ENCODE results near the gene CELF2. TPM values are rescaled to one million over a fixed set of nuclear protein-coding genes. Genes with fewer than 3 reads are reported as not detected.

CELF2 gene
- total and polyA plus RNA-seq, 7 donors, result 6.0 to 83.1 (median 48.9) TPM

DNA sequence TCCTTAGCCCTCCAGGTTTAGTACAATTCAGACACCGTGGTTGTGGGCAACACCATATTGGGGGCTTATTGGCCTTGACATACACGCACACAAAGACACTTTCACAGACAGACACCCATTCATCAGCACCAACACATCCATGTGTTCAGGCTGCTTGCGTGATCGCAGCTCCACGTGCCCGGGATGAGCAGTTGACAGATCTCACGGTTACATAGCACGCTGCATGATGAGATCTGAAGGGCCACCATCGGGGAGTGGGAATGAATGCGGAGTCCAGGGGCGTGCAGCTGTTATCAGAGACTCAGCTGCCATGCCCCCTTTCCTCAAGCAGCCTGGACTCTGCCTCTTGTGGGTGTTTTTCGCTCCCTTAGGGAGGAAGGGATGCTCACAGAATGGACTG is 308.6 kb downstream of the CELF2 start:
- Histone ChIP-seq H3K4me1 (peaks cover 0 to 9% (median 2%) of the 10 kb centered on the region in 4 donors), H3K36me3 (peaks cover 0 to 71% (median 4%) of the 10 kb centered on the region in 4 donors), H3K9me3 (no peaks in the 10 kb centered on the region), H3K27me3 (no peaks in the 10 kb centered on the region), H3K27ac (no peak overlapping the region), H3K4me3 (no peak overlapping the region)
- no peak for DNase-seq
- TF ChIP-seq EP300 (IDR thresholded peaks at IDR 0.05), result no peak
- TF ChIP-seq, protein P1, sequence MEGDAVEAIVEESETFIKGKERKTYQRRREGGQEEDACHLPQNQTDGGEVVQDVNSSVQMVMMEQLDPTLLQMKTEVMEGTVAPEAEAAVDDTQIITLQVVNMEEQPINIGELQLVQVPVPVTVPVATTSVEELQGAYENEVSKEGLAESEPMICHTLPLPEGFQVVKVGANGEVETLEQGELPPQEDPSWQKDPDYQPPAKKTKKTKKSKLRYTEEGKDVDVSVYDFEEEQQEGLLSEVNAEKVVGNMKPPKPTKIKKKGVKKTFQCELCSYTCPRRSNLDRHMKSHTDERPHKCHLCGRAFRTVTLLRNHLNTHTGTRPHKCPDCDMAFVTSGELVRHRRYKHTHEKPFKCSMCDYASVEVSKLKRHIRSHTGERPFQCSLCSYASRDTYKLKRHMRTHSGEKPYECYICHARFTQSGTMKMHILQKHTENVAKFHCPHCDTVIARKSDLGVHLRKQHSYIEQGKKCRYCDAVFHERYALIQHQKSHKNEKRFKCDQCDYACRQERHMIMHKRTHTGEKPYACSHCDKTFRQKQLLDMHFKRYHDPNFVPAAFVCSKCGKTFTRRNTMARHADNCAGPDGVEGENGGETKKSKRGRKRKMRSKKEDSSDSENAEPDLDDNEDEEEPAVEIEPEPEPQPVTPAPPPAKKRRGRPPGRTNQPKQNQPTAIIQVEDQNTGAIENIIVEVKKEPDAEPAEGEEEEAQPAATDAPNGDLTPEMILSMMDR (IDR thresholded peaks at IDR 0.05), result no peak
- TF ChIP-seq POLR2AphosphoS5 (IDR thresholded peaks at IDR 0.05), result no peak
- no peak for TF ChIP-seq POLR2A (IDR thresholded peaks at IDR 0.05)
- 96 to 97% methylated on average over 12 of the region's 12 CpGs for WGBS, 2 donors
- intact Hi-C loops (cut with DNase I), result no loop called here

GRCh38 chr10:11326913-11327616 is 309.4 kb downstream of the CELF2 start:
- 86 to 93% methylated on average over 11 of the region's 11 CpGs for WGBS, 2 donors
- no peaks in the 10 kb centered on the region for H3K9me3 ChIP-seq
- TF ChIP-seq POLR2AphosphoS5 (IDR thresholded peaks at IDR 0.05) (no peak), POLR2A (IDR thresholded peaks at IDR 0.05) (no peak), EP300 (IDR thresholded peaks at IDR 0.05) (no peak)
- TF ChIP-seq, protein P1 (IDR thresholded peaks at IDR 0.05), result no peak
- no peak for DNase-seq
- no peak overlapping the region for H3K27ac ChIP-seq
- intact Hi-C loops (cut with DNase I), result no loop called here
- H3K36me3 ChIP-seq, result peaks cover 0 to 63% (median 2%) of the 10 kb centered on the region in 4 donors
- peaks cover 0 to 9% (median 2%) of the 10 kb centered on the region in 4 donors for H3K4me1 ChIP-seq
- H3K4me3 ChIP-seq, result no peak overlapping the region
- no peaks in the 10 kb centered on the region for H3K27me3 ChIP-seq

- Histone ChIP-seq H3K4me1 (peaks cover 0 to 9% (median 2%) of the 10 kb centered on the region in 4 donors), H3K36me3 (peaks cover 0 to 58% (median 2%) of the 10 kb centered on the region in 4 donors), H3K27me3 (no peaks in the 10 kb centered on the region), H3K9me3 (no peaks in the 10 kb centered on the region), H3K27ac (peak overlapping the region in 1 of 4 donors; percentile 21), H3K4me3 (no peak overlapping the region)
- DNase-seq, result no peak
- WGBS, 2 donors, result 81 to 87% methylated on average over 17 of the region's 17 CpGs
- TF ChIP-seq, protein P1 (IDR thresholded peaks at IDR 0.05), result no peak
- TF ChIP-seq EP300 (IDR thresholded peaks at IDR 0.05) (no peak), POLR2AphosphoS5 (IDR thresholded peaks at IDR 0.05) (no peak), POLR2A (IDR thresholded peaks at IDR 0.05) (no peak)
- intact Hi-C loops (cut with DNase I), result no loop called here
Observed at GRCh38 chr10:11328264-11329061, 310.8 kb downstream of the CELF2 start.

GRCh38 chr10:11329062-11329673 is 311.5 kb downstream of the CELF2 start:
- H3K4me3 ChIP-seq, result no peak overlapping the region
- intact Hi-C loops (cut with DNase I), result no loop called here
- H3K36me3 ChIP-seq, result peaks cover 0 to 51% (median under 1%) of the 10 kb centered on the region in 4 donors
- no peaks in the 10 kb centered on the region for H3K9me3 ChIP-seq
- H3K4me1 ChIP-seq, result peaks cover 0 to 9% (median 2%) of the 10 kb centered on the region in 4 donors
- no peak for DNase-seq
- H3K27ac ChIP-seq, result peak overlapping the region in 1 of 4 donors; percentile 21
- H3K27me3 ChIP-seq, result no peaks in the 10 kb centered on the region
- WGBS, 2 donors, result 73 to 82% methylated on average over 12 of the region's 12 CpGs
- TF ChIP-seq EP300 (IDR thresholded peaks at IDR 0.05) (no peak), POLR2AphosphoS5 (IDR thresholded peaks at IDR 0.05) (no peak), POLR2A (IDR thresholded peaks at IDR 0.05) (no peak)
- TF ChIP-seq, protein P1 (IDR thresholded peaks at IDR 0.05), result no peak

All from sigmoid colon (tissue), 7 donors.